NCI-H1105 (cell line): ENCODE measurements around the gene APOL1.
"Not testable (repeated sequence)": the region's sequence is repeated elsewhere in the genome, so short reads cannot be mapped to it uniquely, and the experiment has no call there.

Source experiments
- DNase-seq: peaks from one replicate; lab custom pipeline; 2025; lab: John Stamatoyannopoulos, UW

Gene APOL1

DNA sequence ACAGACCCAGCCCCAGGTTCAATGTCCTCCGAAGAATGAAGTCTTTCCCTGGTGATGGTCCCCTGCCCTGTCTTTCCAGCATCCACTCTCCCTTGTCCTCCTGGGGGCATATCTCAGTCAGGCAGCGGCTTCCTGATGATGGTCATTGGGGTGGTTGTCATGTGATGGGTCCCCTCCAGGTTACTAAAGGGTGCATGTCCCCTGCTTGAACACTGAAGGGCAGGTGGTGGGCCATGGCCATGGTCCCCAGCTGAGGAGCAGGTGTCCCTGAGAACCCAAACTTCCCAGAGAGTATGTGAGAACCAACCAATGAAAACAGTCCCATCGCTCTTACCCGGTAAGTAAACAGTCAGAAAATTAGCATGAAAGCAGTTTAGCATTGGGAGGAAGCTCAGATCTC lies 14.1 kb downstream of the APOL1 start:
- no peak for DNase-seq

- no peak for DNase-seq
Observed at GRCh38 chr22:36267896-36268485, 15.1 kb downstream of the APOL1 start.

- DNase-seq: not testable (repeated sequence)
Observed at GRCh38 chr22:36271231-36271630, 18.3 kb downstream of the APOL1 start.

- DNase-seq: not testable (repeated sequence)
Observed at GRCh38 chr22:36271951-36272350, 19.0 kb downstream of the APOL1 start.

DNA sequence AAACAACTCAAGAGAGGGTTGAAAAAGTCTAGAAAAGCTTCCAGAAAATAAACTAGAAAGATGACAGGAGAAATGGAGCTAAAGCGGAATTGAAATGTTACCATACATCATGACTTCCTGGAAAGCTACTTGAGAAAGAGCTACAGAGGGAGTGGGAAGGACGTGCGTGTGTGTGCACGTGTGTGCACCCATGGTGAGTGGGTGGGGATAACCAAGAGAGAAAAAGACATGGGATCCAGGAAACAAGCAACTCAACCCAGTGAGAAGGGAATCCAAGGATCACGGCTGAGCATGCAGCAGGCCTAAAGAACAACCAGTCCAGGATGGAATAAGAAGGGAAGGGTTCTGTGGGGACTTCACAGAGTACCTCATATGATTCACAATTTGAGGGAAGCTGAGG lies 21.6 kb downstream of the APOL1 start:
- DNase-seq: no peak

GRCh38 chr22:36277482-36278291 lies 24.8 kb downstream of the APOL1 start:
- peak; percentile 37 for DNase-seq

DNA sequence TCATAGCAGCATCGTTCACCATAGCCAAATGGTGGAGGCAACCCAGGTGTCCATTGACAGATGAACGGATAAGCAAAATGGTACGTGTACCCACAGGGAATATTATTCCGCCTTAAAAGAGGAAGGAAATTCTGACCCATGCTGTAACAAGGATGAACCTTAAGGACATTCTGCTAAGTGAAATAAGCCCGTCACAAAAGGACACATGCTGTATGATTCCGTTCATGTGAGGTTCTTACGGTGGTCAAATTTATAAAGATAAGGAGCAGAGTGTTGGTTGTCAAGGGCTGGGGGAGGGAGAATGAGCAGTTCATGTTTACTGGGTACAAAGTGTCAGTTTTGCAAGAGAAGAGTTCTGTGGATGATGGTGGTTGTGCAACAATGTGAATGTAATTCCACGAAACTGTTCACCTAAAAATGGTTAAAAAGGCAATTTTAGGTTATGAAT lies 26.3 kb downstream of the APOL1 start:
- DNase-seq: no peak

GRCh38 chr22:36280379-36280778 lies 27.4 kb downstream of the APOL1 start:
- no peak for DNase-seq

DNA sequence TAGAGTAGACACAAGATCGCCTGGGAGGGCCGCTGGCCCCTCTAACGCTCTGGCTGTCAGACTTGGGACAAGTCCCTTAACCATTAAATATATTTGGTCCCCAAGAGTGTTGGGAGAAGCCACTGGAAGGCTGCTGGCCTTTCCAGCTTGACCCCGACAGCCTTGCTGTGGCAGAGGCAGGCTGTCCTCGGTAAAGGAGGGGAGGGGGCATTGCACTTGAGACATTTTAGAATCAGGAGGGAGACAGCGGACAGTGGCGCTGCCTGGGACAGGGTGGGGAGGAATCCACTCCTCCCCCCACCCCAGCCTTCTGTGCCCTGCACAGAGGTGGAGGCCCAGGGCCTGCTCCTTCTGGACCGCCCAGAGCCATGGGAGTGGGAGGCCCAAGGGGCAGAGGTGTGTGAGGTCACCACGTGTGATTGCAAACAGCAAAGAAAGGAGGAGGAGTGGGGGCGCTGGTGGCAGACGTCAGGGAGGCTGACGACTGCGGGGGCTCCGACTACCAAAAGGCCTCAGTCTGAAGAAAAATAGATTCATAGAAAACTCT lies 28.9 kb downstream of the APOL1 start:
- no peak for DNase-seq

DNA sequence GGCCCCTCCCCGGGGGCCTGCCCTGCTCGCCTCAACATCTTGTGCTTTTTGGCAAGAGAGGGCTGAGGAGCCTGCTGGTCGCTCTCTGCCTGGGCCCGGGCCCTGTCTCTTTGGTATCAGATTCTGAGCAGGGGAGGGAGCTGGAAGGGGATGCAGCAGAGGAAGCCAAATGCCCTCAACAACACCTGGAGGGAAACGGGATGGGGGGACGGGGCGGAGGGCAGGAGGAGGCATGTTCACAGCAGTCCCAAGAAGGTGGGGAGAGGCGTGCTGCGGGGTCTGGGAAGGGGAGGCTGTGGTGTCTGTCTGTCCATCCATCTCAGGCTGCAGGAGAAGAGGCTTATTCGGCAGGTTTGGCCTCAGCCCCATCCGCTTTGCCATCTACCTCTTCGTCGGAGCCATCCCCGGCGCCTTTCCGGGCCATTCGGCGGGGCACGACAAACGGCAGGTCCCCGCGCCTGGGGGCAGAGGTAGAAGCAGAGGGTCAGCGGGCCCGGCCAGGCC lies 29.4 kb downstream of the APOL1 start:
- no peak for DNase-seq

DNA sequence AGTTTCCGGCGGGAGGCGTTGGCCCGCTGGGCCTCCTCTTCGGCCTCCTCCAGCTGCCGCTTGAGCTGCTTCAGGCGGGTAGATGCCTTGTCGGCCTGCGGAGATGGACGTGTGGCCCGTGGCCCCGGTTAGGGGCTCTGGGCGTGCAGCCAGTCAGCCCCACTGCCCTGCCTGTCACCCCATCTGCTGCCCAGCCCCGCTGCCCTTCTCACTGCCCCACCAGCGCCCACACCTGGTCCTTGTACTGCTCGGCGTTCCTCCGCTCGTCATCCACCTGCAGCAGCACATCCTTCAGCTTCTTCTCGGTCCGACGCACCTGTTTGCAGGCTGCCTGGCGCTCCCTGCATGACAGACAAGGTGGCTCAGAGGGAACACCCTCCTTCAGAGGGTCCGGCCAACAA lies 31.2 kb downstream of the APOL1 start:
- DNase-seq: no peak

DNA sequence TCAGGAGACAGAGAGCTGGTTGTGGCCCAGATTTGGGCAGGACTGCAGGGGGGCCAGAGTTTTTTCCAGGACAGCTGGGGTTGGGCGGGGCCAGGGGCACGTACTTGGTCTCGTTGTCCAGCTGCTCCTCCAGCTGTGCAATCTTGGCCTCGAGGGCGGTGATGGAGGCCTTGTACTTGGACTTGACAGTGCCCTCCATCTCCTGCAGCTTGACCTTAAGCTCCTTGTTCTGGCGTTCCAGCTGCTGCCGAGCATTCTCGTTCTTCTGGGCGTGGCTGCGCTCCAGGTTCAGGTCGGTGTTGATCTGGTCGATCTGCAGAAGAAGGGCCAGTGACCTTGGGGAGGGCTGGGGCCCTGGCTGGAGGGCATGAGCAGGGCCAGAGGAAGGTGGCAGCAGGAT lies 32.1 kb downstream of the APOL1 start:
- no peak for DNase-seq

DNA sequence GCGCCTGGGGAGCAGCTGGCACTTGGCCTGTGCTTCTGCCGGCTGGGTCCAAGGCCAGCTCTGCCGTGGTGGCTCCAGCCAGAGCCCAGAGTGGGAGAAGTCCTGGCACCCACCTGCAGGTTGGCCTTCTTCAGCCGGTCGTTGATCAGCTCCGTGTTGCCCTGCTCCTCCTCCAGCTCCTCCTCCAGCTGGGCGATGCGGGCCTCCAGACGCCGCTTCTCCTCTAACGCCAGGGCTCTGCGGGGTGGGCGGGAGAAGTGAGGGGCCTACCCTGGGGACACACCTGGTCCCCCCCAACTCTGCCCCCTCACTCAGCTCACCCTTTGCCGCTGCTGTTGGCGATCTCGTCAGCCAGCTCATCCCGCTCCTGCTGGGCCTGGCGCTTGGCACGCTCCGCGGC lies 32.6 kb downstream of the APOL1 start:
- DNase-seq: no peak

DNA sequence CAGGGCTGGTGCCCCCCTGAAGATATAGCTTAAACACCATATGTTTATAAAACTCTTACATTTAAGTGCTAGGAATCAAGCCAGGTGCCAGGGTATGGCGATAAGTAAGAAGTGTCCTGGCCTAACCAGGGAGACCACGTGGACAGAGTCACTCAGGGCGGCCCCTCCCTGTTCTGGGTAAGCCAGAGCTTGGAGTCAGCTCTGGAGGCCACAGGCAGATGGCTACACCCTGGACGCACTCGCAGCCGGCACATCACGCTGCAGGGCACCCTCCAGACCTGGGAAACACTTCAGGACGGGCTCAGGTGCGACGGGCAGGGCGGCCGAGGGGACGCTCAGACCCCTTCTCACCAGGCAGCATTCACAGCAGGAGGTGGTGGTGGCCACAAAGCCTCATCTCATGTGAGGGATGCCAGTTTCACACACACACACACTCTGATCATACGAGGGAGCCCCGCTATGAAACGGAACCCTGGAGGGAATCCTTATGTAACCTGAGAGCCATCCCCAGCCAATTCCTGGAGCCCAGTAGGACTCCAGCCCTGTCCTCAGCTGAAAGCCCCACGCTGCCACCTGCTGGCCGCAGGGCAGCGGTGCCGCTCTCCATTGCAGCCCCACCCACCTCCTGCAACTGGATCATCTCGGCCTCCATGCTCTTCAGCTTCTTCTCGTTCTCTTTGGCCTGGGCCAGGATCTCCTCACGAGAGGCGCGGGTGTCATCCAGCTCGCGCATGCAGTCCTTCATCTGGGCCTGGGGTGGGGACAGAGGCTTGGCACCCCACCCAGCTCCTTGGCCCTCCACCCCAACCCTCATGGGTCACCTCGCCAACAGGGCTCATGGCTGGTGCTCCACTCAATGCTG lies 33.4 kb downstream of the APOL1 start:
- DNase-seq: peak; percentile 31

DNA sequence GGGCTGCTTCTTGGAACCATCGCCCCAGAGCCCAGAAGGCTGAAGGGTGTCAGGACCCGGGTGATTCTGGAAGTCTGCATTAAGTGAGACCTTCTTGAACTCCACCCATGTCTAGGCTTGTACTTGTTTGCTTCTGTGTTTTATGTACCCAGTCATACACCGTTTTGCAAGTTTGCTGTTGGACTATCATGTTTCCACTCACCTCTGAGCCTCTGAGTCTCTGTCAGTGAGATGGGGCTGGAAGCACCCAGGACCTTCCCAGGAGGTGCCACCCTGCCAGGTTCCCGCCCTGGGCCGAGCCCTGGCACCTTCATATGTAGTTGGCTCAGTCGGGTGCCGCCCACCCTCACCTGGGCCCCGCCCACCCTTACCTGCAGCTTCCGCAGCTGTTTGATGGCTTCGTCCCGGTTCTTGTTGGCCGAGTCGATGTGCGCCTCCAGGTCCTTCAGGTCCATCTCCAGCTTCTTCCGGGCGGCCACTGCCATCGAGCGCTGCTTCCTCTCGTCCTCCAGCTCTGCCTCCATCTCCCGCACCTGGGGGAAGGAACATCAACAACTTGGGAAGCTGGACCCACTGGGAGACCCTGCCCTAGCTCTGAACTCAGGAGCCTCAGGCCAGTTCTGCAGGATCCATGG lies 35.1 kb downstream of the APOL1 start:
- no peak for DNase-seq

DNA sequence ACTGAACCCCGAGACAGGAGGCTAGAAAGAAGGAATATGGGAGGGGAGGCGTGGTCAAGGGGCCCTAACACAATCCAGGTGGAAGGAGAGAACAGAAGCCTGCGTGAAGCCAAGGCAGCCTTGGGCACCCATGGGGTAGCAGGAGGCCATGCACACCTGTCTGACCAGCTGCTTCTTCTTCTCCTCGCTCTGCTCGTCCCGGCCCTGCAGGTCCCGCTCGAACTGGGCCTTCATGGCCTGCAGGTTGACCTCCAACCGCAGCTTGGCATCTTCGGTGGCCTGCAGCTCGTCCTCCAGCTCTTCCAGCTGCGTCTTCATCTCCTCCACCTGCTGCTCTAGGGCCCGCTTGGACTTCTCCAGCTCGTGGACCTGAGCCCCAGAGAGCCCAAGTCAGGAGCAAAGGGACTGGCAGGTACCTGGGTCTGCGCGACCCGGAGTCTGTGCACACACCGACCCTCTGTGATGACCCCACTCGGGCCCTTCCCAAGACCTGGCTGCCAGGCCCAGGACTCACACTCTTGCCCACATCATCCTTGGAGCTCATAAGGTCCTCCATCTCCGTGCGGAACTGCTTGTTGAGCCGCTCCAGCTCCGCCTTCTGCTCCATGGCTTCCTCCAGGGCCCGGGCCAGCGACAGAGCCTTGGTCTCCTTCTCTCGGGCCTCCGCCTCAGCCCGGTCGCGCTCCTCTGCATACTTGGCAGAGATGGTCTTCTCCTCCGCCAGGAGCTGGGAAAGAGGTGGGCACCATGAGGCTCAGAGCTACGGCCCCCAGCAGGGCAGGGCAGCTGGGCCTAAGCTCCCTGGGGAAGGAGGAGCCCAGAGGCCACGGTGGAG lies 35.9 kb downstream of the APOL1 start:
- no peak for DNase-seq

DNA sequence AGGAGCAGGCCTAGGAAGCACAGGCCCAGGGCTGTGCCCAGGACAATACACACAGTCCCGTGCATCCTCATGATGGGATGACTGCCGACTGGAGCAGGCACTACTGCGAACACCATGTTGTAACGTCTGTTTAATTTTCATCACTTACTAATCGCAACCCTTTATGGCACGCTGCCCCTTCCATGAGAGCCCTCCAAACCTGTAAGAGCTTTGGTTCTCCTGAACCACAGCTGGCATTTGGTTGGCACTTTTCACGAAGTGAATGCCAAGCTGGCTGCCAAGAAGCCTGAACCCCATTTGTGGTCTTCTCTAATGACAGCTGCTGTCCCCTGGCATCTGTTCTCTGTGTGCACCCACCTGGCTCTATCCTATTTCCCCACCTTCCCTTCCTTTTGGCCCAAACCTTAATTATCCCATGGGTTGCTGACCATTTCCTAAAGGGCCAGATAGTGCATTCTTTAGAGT lies 36.5 kb downstream of the APOL1 start:
- DNase-seq: no peak

GRCh38 chr22:36289948-36290371 lies 37.0 kb downstream of the APOL1 start:
- DNase-seq: not testable (repeated sequence)

DNA sequence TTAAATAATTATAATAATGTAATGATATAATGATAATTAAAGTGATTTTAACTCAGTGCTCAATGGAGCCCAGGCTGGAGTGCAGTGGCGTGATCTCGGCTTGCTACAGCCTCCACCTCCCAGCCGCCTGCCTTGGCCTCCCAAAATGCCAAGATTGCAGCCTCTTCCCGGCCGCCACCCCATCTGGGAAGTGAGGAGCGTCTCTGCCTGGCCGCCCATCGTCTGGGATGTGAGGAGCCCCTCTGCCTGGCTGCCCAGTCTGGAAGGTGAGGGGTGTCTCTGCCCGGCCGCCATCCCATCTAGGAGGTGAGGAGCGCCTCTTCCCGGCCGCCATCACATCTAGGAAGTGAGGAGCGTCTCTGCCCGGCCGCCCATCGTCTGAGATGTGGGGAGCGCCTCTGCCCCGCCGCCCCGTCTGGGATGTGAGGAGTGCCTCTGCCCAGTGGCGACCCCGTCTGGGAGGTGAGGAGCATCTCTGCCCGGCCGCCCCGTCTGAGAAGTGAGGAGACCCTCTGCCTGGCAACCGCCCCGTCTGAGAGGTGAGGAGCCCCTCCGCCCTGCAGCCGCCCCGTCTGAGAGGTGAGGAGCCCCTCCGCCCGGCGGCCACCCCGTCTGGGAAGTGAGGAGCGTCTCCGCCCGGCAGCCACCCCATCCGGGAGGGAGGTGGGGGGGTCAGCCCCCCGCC lies 37.6 kb downstream of the APOL1 start:
- not testable (repeated sequence) for DNase-seq
